ENCODE results near the gene REG1A. TPM values are rescaled to one million over a fixed set of nuclear protein-coding genes. Genes with fewer than 3 reads are reported as not detected.

The REG1A gene
- total RNA-seq, 1 donor from 2014 or later = not detected

DNA sequence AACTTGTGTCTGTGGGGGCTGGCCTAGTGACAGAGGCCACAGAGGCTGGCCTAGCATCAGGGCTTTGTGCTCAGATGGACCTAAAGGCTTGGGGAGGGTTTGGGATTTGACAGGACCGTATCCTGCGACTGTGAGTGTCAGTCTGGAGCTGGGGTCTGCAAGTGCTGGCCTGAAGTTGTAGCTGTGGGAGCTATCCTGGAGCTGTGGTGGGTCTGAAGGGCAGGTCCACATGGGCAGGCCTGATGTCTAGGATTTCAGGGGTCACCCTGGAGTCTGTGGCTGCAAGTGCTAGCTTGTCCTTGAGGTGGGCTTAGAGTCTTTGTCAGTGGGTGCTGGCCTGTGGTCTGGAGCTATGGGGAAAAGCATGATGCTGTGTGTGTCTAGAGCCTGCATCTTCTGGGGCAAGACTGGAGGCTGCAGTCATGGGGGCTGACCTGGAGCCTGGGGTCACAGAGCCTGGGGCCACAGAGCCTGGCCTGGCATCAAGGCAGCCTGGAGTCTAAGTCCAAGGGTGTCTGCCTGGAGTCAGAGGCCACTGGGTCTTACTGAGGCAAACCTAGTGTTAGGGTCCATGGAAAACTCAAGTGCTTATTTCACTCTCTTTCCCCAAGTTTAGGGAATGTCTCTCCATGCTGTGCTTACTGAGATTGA is 35.7 kb downstream of the REG1A start:
- intact Hi-C loops (cut with DNase I) = no loop called here
- TF ChIP-seq, protein P1, sequence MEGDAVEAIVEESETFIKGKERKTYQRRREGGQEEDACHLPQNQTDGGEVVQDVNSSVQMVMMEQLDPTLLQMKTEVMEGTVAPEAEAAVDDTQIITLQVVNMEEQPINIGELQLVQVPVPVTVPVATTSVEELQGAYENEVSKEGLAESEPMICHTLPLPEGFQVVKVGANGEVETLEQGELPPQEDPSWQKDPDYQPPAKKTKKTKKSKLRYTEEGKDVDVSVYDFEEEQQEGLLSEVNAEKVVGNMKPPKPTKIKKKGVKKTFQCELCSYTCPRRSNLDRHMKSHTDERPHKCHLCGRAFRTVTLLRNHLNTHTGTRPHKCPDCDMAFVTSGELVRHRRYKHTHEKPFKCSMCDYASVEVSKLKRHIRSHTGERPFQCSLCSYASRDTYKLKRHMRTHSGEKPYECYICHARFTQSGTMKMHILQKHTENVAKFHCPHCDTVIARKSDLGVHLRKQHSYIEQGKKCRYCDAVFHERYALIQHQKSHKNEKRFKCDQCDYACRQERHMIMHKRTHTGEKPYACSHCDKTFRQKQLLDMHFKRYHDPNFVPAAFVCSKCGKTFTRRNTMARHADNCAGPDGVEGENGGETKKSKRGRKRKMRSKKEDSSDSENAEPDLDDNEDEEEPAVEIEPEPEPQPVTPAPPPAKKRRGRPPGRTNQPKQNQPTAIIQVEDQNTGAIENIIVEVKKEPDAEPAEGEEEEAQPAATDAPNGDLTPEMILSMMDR (IDR thresholded peaks at IDR 0.05) = no peak
- ATAC-seq = no peak
- H3K27ac ChIP-seq = no peak overlapping the region
- DNase-seq = no peak
- H3K4me3 ChIP-seq = no peak overlapping the region
- H3K36me3 ChIP-seq = no peaks in the 10 kb centered on the region
- H3K27me3 ChIP-seq = no peaks in the 10 kb centered on the region
- H3K4me1 ChIP-seq = no peaks in the 10 kb centered on the region
- H3K9me3 ChIP-seq = no peaks in the 10 kb centered on the region

DNA sequence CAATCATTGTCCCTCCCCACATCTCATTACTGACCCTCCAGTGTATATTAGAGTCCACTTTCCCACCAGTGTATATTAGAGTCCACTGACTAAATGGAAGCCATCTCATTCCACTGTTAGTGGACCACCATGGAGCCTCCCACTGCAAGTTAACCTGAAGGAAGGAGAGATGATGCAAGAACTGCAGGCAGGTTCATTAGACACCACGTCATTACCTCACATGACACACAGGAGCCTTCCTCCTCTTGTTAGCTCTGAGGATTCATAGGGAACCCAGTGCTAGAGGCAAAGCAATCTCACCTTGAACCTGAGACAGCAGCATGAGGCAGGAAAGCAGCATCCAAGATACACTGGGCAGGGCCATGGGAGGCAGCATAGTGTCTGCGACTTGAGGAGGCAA is 38.7 kb downstream of the REG1A start:
- no peaks in the 10 kb centered on the region for H3K9me3 ChIP-seq
- H3K27me3 ChIP-seq = no peaks in the 10 kb centered on the region
- no peak overlapping the region for H3K27ac ChIP-seq
- intact Hi-C loops (cut with DNase I) = no loop called here
- no peak for ATAC-seq
- TF ChIP-seq, protein P1 (IDR thresholded peaks at IDR 0.05) = no peak
- no peak overlapping the region for H3K4me3 ChIP-seq
- no peaks in the 10 kb centered on the region for H3K36me3 ChIP-seq
- no peak for DNase-seq
- H3K4me1 ChIP-seq = no peaks in the 10 kb centered on the region

DNA sequence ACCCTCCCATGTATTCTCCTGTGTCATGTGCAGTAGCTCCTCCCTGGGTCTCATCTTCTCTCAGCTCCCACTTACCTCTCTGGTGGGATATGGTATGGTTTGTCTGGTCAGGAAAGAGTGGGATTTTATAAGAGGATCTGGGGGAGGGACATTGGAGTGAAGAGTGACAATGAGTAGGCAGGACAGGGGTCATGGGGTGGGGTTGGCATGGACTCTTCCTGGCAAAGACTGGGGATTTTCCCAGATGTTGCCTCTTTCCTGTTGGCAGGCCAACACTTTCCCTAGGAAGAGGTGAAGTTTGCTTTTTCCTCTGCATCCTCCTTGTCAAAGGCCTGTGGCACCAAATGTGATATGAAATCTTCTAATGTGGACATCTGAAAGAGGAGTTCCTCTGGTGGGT is 39.4 kb downstream of the REG1A start, which contains the start of gene REG3A:
TSS of gene REG3A (minus strand) at position 101 of the 400 bp plus-strand sequence. CDS start 348 bp downstream, outside the sequence.
- intact Hi-C loops (cut with DNase I) = no loop called here
- Histone ChIP-seq H3K4me3 (no peak within 1 kb of the TSS), H3K27ac (no peak within 1 kb of the TSS), H3K4me1 (no peaks in the 10 kb centered on the region), H3K27me3 (no peaks in the 10 kb centered on the region), H3K9me3 (no peaks in the 10 kb centered on the region), H3K36me3 (no peaks in the 10 kb centered on the region)
- ATAC-seq = no peak
- DNase-seq = no peak
- TF ChIP-seq, protein P1 (IDR thresholded peaks at IDR 0.05) = no peak

DNA sequence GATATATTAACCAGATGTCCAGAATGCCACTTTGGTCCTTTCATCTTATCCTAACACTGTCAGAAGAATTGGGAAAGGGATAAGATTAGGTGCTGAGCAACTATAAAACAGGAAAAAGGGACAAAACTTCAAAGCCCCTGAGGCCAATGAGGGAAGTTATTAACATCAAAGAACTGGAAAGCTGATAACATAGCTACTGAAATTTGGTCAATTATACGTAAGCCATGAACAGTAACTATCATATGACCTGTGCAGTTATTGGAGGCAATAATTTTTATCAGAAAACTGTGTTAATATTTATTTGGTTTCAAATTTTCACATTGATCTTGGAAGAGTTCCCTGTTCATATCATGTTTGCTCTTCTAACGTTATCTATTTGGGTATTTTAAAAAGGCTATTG is 41.8 kb downstream of the REG1A start:
- intact Hi-C loops (cut with DNase I) = no loop called here

DNA sequence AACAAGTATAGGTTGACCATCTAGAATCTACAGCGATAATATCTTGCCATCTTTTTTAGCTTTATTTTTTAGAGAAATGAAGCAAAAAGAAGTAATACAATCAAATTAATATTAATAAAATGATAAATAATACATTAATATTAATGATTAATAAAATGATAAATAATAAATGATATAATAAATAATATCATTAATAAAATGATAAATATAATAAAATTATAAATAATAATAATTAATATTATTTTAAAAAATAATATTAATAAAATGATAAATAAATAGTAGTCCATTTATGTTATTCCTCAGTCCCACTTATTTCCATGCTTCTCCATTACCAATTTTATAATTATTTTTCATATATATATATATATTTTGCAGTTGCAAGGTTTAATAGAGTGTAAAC is 42.5 kb downstream of the REG1A start:
- Histone ChIP-seq H3K4me3 (no peak overlapping the region), H3K9me3 (no peaks in the 10 kb centered on the region), H3K27me3 (no peaks in the 10 kb centered on the region), H3K36me3 (no peaks in the 10 kb centered on the region), H3K4me1 (no peaks in the 10 kb centered on the region), H3K27ac (no peak overlapping the region)
- intact Hi-C loops (cut with DNase I) = no loop called here
- TF ChIP-seq, protein P1 (IDR thresholded peaks at IDR 0.05) = no peak
- ATAC-seq (no peak), DNase-seq (no peak)

More for the DNA sequence above, 41.8 kb downstream of the REG1A start:
- Histone ChIP-seq H3K4me1 (no peaks in the 10 kb centered on the region), H3K4me3 (no peak overlapping the region), H3K27me3 (no peaks in the 10 kb centered on the region), H3K9me3 (no peaks in the 10 kb centered on the region), H3K27ac (no peak overlapping the region), H3K36me3 (no peaks in the 10 kb centered on the region)
- DNase-seq (no peak), ATAC-seq (no peak)
- TF ChIP-seq, protein P1 (IDR thresholded peaks at IDR 0.05) = no peak
